Stimulated activated CD4-positive, alpha-beta T cell treated with anti-CD3 and anti-CD28 coated beads, TNF-alpha, amount 100 ng/mL, for 4 hours (primary cell): Measurements from ENCODE around the gene STYK1.
A peak's percentile ranks its signal among the peaks of the same experiment; 100 is the strongest.

ENCODE experiments used
- DNase-seq, 3 experiments: peaks; one replicate each; pipeline ENCODE4 v3.0.0-alpha.2; 2020; ENCODE audit warnings: low read depth in 3 of 3

Gene STYK1, protein sequence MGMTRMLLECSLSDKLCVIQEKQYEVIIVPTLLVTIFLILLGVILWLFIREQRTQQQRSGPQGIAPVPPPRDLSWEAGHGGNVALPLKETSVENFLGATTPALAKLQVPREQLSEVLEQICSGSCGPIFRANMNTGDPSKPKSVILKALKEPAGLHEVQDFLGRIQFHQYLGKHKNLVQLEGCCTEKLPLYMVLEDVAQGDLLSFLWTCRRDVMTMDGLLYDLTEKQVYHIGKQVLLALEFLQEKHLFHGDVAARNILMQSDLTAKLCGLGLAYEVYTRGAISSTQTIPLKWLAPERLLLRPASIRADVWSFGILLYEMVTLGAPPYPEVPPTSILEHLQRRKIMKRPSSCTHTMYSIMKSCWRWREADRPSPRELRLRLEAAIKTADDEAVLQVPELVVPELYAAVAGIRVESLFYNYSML

GRCh38 chr12:10673659-10674384, at the start of gene STYK1:
TSS of gene STYK1 (minus strand) at chr12:10674052. CDS start at chr12:10634618, 39,434 bp downstream.
- peak; percentile 28 to 46 (median 32) for DNase-seq

- DNase-seq = peak in 2 of 3 experiments; percentile 8 to 40
These were observed 49.3 kb upstream of the STYK1 start, which contains the start of gene YBX3 for GRCh38 chr12:10722905-10723746. TSS of gene YBX3 (minus strand) at chr12:10723323. CDS start at chr12:10723111, 212 bp downstream.

- peak in 2 of 3 experiments; percentile 39 to 45 for DNase-seq
These were observed 48.7 kb upstream of the STYK1 start for GRCh38 chr12:10722502-10722904.

DNA sequence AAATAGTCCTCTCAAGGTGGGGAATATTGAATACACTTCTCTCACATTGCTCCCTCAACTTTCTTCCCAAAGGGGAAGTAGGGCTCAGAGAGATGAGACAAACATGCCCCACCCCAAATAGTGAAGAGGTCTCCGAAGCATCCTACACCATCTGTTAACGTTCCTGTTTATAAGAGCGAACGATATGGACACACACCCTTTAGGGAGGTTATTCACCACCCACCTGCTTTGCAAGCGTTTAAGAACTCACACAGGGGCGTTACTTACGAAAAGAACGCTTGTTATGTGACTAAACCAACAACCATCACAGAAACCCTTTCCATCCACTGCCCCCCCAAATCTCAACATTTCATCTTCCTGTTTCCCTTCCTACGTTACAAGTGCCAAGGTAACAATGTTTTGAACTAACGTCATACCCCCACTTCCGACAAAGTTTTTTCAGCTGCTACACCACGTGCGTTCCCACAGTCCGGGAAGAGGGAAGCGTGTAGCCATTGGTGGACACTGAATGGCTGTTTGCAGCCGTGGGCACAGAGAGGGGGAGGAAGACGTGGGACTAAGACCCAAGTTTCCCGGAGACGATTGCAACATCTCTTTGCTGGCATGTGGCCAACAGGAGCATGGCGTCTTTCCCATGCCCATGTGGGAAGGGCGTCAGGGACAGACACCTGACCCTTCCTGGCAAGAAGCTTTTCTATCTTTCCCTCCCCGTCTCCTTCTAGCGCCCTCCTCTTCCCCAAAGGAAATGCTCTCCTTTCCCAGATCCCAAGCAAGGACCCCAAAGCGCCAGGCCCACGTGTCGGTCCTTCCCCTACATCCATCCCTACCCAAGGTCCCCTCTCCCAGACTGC, 48.0 kb upstream of the STYK1 start:
- peak in 2 of 3 experiments; percentile 27 to 34 for DNase-seq

GRCh38 chr12:10720974-10721650, 47.3 kb upstream of the STYK1 start:
- no peak for DNase-seq

DNA sequence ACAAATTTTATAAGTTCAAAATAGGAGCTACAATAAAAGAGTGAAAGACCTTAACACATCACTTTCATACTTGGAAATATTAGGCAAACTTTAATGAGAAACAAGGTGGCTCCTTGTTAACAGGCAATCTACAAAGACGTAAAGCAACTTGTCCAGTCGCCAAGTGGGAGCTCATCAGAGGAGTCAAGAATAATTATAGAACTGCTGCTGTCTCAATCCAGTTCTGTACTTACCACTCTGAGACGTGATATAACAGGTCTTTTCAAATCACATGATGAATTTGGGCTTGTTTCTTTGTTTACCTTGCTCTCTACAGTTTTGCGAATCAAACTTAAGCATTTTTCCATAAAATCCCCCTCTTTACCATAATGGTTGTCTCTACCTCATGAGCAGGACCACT, 45.6 kb upstream of the STYK1 start:
- DNase-seq = no peak

DNA sequence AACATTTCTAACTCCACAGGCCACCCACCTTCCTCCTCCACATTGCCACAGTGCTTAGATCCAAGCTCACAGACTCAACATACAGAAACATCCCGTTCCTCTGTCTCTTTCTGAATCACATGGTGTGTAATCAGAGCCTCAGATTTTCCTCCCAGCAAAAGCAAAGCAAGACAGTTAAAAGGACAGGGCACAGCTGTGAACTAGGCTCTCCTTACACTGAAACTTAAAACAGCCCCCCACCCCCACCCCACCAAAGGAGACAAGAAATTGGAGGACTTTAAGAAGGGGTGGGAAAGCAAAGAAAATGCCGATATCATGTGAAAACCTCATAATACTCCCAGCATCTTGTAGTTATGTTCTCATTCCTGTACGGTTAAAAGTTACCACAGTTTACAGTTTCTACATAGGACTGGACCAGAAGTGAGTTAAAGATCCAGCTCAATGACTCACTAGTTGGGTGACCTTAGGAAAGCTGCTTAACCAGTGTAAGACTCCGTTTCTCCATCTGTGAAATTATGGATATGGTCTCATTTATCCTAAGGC, 44.5 kb upstream of the STYK1 start:
- no peak for DNase-seq

GRCh38 chr12:10717410-10717809, 43.6 kb upstream of the STYK1 start:
- no peak for DNase-seq

DNA sequence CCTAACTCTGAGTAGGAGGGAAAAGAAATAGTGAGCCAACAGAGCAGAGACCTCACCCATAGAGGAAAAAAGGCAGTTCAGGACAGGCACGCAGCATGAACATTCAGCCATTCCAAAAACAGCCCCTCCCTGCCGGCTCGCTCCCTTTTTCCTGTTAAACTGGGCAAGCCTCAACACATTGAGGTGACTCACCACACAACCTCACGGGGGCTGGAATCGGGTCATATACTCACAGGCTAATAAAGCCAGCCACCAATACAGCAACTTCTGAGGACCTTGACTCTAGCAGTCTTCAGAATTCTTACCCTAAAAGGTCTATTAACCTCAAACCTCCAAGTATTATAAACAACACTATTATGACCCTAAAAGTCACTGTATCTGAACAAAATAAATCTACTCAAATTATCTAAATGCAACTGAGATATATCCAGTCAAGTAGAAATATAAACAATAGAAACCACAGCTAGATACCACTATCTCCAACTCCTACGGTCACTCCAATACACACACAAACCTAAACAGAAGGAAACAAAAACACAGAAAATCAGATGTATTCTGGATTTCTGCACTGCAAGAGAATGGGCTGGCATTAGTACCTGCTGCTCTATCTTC, 43.0 kb upstream of the STYK1 start:
- DNase-seq = no peak

GRCh38 chr12:10716277-10716676, 42.4 kb upstream of the STYK1 start:
- DNase-seq = no peak

- no peak for DNase-seq
These were observed 41.6 kb upstream of the STYK1 start for GRCh38 chr12:10715491-10715890.

DNA sequence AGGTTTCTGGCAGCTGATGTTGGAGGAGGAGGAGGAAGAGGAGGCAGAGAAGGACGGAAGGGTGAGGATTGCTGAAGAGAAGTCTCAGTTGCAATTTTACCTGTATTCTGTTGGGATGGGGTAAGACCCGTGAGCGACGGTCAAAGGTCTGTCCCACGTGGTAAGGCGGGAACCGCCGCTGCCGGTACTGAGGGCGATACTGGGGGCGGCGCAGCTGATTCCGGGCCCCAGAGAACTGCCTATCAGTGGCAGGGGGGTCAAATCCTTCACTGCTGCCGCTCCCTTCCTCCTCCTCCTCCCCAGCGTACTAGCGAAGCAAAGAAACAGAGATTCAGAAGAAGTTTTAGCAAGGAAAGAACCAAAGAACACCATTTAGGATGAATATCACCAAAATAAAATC, 36.0 kb upstream of the STYK1 start:
- DNase-seq = no peak

GRCh38 chr12:10708862-10709261, 35.0 kb upstream of the STYK1 start:
- no peak for DNase-seq

GRCh38 chr12:10705655-10706054, 31.8 kb upstream of the STYK1 start:
- no peak for DNase-seq

- no peak for DNase-seq
These were observed 28.0 kb upstream of the STYK1 start for GRCh38 chr12:10701843-10702242.

DNA sequence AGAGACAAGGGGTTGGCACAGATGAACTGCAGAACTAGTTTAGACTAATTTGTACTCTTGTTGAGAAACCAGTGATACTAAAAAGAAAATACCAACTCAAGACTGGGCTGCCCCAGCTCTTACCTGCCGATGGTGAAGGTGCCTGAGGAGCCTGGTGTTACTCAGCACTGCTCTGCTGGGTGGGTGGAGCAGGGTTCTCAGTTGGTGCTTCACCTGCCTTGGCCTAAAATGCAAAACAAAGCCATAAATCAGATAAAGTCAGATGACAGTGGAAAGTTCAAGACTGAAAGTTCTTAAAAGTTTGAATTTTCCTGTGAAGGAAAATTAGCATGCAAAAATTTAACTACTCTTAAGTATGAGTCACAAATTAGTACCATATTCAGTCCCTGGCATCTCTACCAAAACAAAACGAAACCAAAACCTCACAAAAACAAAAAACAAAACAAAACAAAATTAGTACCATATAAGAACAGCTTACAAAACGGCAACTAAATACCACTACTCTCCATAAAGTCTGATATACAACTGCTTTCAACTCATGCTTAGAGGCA, 27.4 kb upstream of the STYK1 start:
- peak in 2 of 3 experiments; percentile 22 to 29 for DNase-seq

GRCh38 chr12:10700581-10700980, 26.7 kb upstream of the STYK1 start:
- DNase-seq = no peak

DNA sequence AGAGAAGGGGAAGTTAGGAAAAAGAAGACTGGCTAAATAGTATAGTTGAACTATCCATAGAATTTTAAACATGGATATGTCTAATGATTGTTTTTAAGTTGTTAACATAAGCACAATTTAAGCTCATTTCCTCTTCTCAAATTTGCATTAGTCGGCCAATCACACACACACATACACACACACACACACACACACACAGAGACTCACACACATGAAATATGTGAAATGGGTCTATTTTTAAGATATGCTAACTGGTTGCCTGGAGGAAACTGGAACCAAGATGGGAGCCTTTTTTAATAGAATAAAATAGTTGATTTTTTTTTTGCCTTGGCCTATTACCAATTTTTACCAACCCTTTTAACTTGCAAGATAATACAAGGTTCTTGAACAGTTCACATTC, 24.0 kb upstream of the STYK1 start:
- DNase-seq = no peak

DNA sequence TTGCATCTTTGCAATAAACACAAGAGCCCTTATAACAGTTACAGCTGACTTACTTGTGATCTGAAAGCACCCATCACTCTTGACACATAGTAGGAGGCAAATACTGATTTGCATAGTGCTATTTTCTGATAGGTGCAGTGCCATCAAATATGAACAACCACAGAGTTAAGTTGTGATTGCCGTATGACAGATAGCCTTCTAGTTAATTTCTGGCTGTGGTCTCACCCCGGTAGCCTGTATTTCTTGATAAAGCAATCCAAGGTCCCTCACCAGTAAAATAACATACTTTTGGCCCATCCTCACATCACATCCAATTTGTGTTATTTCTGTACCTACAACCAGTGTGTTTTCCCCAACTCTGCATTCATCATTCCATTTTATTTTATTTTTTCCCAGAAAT, 23.3 kb upstream of the STYK1 start:
- no peak for DNase-seq
